NCI-H524 (cell line): ENCODE measurements around the gene ZNF618.

Experiments
- DNase-seq, 2 experiments: peaks; one replicate each; lab custom pipeline; 2025; lab: John Stamatoyannopoulos, UW

The ZNF618 gene

GRCh38 chr9:114059047-114059803, 183.1 kb downstream of the ZNF618 start:
- no peak for DNase-seq

DNA sequence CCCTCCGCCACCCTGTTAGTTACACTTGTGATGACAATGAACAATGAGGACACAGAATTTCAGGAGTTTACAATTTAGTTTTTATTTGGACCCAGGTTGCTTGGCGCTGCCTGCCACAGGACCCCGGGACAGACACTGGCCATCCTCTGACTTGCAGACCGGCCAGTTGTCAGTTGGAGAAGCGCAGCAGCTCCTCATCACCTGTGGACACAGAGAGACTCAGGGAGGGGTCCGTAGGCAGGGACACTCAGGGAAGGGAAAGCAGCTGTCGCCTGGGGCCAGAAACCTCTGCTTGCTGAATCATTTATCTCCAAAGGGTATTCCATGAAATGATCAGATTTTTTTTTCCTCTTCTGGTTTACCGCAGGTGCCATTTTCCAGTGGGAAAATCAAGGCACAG, 184.0 kb downstream of the ZNF618 start:
- DNase-seq, result no peak

DNA sequence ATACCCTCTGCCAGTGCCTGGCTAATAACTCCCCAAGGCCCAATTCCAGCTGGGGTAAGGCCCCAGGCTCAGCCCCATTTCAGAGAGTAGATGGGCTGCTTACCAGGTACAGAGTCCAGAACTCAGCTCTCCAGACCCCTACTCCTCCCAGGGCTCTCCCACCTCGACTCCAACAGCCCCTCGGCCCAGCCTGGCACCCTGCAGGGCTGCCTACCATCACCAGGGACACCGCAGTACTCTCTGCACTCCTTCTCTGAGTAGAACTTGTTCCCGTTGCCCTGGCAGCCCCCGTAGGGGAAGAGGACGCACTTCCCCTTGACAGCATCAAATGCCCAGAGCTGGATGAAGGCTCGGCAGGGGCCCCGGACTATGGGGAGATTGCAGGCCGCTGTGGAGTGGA, 184.6 kb downstream of the ZNF618 start:
- no peak for DNase-seq

GRCh38 chr9:114061292-114061691, 185.2 kb downstream of the ZNF618 start:
- DNase-seq, result no peak

DNA sequence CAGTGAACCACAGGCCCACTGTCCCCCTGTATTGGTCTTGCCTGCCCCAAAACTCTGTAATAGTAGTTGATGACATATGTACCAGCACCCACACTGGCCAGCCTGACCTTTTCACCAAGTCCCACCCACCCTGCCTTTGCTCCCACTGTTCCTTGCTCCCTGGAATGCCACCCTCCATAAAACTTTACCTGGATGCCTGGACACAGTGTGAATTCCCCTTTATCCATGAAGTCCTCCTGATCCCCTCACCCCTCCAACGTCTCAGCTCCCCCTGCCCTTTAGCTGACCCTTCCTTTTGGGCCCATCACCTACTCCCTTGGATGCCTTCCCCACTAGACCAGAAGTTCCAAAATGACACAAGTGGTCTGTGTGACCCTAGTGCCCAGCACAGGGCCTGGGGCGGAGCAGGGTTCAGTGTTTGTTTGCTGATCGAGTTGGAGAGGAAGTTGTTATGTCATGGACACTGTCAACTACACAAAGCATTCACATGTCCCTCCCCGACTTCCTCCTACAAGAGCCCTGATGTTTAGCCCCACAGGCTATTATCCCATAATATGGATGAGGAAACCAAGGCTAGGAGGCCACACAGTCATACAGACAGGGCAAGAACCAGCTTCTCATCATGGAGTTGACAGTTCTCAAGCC, 185.8 kb downstream of the ZNF618 start:
- no peak for DNase-seq

DNA sequence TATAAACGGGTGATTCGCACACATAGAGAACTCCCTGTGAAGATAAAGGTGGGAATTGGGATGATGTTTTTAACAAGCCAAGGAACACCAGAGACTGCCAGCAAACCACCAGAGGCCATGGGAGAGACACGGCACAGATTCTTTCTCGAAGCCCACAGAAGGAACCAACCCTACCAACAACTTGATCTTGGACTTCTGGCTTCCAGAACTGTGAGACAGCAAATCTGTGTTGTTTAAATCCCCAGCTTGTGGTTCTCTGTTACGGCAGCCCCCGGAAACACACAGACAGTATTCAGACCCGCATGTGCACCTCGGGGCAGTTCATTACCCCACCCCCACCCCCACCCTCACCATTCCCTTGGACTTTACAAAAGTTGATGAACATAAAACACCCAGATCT, 189.2 kb downstream of the ZNF618 start:
- no peak for DNase-seq

GRCh38 chr9:114069476-114070187, 193.5 kb downstream of the ZNF618 start:
- peak; percentile 57 to 78 for DNase-seq

GRCh38 chr9:114070188-114071103, 194.3 kb downstream of the ZNF618 start:
- no peak for DNase-seq

DNA sequence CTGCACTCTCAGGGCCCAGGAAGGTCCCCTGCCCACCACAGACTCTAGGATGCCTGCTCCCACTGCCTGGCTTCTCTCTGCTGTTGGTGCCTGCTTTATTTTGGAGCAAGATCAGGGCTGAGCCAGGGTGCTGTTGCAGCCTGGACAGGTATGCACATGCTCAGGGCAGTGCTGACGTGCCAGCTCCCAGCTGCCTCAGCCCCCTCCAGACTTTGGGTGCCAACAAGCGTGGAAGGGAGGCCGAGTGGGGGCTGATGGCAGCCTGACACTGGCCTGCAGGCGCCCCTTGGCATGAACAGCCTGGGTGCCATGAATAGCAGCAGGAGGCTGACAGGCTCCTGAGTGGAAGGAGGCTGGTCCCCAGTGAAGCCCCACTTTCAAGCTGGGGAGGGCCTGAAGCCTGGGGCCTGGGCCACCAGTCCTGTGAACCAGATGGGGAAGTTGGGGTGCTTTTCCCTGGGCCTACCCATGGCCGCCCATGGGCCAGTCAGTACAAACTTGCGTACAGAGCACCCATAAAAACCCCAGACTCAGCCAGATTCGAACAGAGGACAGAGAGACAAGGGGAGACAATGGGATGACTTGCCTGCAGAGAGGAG, 195.2 kb downstream of the ZNF618 start:
- no peak for DNase-seq

- peak; percentile 39 to 68 for DNase-seq
Measured at GRCh38 chr9:114072184-114073140, 196.4 kb downstream of the ZNF618 start.

- no peak for DNase-seq
Measured at GRCh38 chr9:114075602-114076001, 199.5 kb downstream of the ZNF618 start.

DNA sequence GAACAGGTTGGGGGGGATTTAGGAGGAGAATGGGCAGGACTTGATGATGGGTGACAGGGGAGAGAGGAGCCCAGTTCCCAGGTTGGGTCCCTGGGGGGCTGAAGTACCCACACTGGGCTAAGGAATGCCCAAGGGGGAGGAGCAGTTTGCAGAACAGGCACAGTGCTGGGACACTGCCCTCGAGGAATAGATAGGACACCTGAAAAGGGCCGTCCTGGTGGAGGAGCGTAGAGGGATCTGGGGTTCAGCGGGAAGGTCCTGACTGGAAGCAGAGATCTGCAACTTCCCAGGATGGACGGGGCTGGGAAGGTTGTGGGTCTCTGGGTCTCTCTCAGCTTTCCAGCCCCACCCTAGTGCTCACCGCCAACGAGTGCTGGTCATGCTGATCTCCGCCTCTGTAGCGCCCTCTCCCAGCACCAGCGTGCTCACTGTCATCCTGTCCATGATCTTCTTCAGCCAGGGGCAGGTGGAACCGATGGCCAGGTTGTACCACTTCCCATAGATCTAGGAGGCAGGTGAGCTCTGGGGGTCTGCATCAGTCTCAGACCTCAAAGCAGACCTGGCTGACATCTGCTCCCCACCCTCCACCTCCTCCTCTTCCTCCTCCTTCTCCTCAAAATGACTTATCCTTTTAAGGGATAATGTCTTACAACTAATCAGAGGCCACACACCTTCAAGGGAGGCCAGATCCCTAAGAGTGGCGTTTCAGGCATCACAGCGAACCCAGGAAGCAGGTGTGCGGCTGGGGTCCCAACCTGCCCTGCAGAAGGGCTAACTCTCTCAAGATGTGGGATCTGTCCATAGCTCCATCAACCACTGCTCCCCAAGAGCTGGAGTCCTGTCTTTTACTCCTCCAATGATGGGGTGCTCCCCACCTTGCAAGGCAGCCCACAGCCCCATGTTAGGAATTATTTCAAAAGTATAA, 200.4 kb downstream of the ZNF618 start:
- DNase-seq, result no peak

- no peak for DNase-seq
Measured at GRCh38 chr9:114077162-114077837, 201.2 kb downstream of the ZNF618 start.

DNA sequence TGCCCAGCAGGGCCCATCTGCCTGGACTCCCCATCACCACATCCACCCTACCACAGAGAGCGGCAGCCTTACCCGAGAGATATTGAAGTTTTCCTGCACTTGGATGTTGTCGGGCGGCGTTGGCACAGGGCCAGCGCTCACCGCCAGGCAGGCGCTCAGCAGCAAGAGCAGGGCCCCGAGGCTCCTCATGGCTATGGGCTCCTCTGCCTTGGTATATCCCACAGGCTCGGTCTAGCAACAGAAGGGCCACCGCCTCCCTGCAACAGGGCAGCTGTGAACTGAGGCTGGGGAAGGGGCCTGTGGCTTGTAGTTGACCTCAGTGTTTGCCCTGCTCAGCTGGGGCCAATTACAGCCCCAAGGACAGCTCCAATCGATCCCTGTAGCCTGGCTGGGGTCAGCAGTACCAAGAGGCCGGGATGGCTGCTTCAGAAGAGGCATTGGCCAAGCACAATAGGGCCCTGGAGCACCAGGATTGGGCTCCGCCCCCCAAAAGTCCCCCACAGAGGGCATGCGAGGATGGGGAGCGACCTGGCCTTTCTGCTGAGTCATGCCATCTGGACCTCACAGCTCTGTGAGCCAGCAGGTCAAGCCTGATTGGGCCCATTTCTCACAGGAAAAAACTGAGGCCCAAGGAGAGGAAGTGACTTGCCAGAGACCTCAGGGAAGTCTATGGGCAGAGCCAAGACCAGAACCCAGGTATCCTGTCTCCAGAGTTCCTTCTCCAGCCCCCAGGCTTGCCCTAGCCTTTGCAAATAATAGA, 202.1 kb downstream of the ZNF618 start, which contains the start of gene AMBP:
Gene AMBP (minus strand): TSS at position 280 of the 760 bp plus-strand sequence. CDS start 91 bp downstream, at position 189.
- no peak for DNase-seq

DNA sequence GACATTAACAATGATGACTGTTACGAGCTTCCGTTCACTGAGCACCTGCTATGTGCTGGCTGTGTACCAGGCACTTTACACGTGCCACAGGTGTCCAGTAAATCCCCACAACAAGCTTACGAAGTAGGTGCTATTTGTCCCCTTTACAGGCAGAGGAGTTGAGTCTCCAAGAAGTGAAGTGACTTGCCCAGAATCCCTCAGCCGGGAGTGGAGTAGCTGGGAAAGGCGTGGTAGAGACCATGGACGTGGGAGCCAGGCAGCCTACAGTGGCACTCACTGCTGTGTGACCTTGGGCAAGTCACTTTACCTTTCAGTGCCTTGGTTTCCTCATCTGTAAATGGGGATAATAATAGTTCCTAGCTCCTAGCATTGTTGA, 202.7 kb downstream of the ZNF618 start:
- no peak for DNase-seq

GRCh38 chr9:114080195-114080772, 204.2 kb downstream of the ZNF618 start:
- no peak for DNase-seq

- DNase-seq, result no peak
Measured at GRCh38 chr9:114080773-114081440, 204.8 kb downstream of the ZNF618 start.
